ENCODE data around the gene TUBB4A. TPM values are rescaled to one million over a fixed set of nuclear protein-coding genes. Genes with fewer than 3 reads are reported as not detected.
"Not testable (repeated sequence)": the region's sequence is repeated elsewhere in the genome, so short reads cannot be mapped to it uniquely, and the experiment has no call there.

The TUBB4A gene
- total RNA-seq (2014; rRNA removed; shearing (Covaris generic)), result not detected in 2 replicates

DNA sequence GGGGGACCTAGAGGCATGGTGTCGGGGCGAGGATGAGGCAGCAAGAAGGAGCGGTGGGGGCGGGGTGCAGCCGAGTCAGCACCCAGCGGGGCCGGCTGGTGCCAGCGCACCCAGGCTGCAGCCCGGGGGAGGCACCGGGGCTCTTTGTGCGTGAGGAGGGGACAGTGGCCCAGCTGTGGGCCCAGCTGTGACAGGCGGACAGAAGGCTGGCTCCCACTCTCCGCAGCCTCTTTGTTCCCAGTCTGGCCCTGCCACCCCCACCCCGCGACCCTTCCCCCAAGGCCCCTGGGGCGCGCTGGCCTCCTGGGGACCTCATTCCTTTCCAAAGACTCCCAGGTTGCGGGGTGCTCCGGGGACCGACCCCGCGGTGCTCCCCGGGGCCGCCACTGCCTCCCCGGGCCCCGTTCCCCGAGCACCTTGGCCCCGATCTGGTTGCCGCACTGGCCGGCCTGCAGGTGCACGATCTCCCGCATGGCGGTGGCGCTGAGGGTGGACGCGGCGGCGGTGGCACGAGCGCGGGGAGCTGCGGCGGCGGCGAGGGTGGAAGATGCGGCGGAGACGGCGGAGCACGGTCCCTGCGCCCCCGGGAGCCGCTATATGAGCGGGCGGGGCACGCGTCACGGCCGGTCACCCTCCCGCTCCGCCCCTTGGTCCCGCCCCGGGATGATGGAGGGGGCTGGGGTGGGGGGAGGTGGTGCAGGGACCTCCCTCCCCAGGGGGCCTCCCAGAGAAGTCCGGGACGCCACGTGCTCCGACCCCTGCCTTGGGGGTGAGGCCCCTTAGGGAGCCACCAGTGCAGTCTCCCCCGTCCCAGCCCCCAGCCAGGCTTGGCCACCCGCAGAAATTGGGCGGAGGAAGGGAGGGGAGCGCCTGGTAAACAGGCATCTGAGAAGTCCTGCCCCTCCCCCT, at the start of gene TUBB4A:
Gene TUBB4A, minus strand, starts transcription at position 570 of the 909 bp plus-strand sequence. Its CDS starts 97 bp downstream, at position 473.
- H3K9me3 ChIP-seq (replicated peaks), result no peaks in the 10 kb centered on the region
- no peaks in the 10 kb centered on the region for H3K4me1 ChIP-seq (replicated peaks)
- H3K4me3 ChIP-seq, result no peak within 1 kb of the TSS
- no peak for DNase-seq (ENCODE audit: low read depth in 1 of 2, low spot score in 2 of 2)
- H3K27me3 ChIP-seq (replicated peaks), result peaks cover 18% of the 10 kb centered on the region
- H3K27ac ChIP-seq, result no peak within 1 kb of the TSS
- no peaks in the 10 kb centered on the region for H3K36me3 ChIP-seq

DNA sequence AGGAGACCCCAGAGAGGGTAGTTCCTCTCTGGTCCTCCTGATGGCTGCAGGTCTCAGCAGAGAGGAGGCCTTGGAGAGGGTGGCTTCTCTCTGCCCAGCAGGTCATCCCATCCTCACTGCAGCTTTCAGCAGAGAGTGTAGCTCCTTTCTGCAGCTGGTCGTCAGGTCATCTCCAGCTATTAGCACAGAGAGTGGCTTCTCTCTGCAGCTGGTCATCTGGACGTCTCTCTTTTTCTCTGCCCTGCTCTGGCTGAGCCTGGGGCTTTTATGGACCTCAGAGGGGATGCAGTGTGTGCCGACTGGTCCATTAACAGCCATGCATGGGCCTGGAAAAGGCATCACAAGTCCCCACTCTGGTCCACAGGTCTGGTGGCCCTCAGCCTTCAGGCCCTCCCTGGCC, 49.0 kb upstream of the TUBB4A start:
- no peaks in the 10 kb centered on the region for H3K27me3 ChIP-seq (replicated peaks)
- H3K27ac ChIP-seq, result no peak overlapping the region
- no peaks in the 10 kb centered on the region for H3K9me3 ChIP-seq (replicated peaks)
- peaks cover 16% of the 10 kb centered on the region for H3K4me1 ChIP-seq (replicated peaks)
- H3K4me3 ChIP-seq, result no peak overlapping the region
- no peak for DNase-seq (ENCODE audit: low read depth in 1 of 2, low spot score in 2 of 2)
- H3K36me3 ChIP-seq, result no peaks in the 10 kb centered on the region

DNA sequence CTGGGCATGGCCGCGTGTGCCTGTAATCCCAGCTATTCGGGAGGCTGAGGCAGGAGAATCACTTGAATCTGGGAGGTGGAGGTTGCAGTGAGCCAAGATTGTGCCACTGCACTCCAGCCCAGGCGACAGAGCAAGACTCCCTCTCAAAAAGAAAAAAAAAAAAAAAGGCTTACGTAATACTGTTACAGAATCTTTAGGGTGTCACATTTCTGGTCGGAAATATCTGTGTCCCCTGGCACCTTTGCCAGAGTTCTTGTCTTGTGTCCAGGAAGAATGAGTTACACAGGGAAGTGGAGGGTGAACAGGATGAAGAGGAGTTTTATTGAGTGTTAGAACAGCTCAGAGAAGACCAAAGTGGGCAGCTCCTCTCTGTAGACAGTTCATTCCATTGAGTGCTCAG, 48.6 kb upstream of the TUBB4A start:
- not testable (repeated sequence) for H3K27me3 ChIP-seq (replicated peaks); DNase-seq (ENCODE audit: low read depth in 1 of 2, low spot score in 2 of 2)
- peaks cover 15% of the 10 kb centered on the region for H3K4me1 ChIP-seq (replicated peaks)

DNA sequence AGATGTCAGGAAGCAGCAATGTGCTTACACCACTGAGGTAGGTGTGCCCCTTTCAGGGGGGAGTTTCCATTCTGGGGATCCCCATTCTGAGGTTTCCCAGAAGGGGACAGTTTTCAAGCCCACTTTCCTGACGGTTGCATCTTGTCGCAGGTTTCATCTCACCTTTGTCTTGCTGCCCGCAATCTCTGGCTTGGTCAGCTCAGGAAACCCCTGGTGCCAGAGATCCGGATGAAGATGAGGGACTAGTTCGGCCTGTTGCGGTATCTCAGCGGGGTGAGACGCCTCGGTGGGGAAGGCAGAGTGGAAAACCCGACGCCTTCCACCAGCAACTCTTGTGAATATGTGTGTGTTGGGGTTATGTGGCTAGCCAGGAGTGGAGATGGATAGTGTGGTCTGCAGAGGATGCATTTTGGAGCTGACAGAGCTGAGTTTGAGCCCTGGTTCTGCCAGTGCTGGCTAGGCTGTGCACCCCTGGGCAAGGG, 41.8 kb upstream of the TUBB4A start:
- Histone ChIP-seq H3K4me3 (no peak overlapping the region), H3K36me3 (peaks cover 3% of the 10 kb centered on the region; the same call in 1 of the 2 replicates), H3K27me3 (replicated peaks) (no peaks in the 10 kb centered on the region), H3K9me3 (replicated peaks) (no peaks in the 10 kb centered on the region), H3K4me1 (replicated peaks) (peaks cover 2% of the 10 kb centered on the region; the same call in 1 of the 2 replicates), H3K27ac (no peak overlapping the region)
- no peak for DNase-seq (ENCODE audit: low read depth in 1 of 2, low spot score in 2 of 2)

More for the DNA sequence above, 48.6 kb upstream of the TUBB4A start:
- H3K36me3 ChIP-seq; H3K4me3 ChIP-seq; H3K27ac ChIP-seq; H3K9me3 ChIP-seq (replicated peaks): not testable (repeated sequence)

DNA sequence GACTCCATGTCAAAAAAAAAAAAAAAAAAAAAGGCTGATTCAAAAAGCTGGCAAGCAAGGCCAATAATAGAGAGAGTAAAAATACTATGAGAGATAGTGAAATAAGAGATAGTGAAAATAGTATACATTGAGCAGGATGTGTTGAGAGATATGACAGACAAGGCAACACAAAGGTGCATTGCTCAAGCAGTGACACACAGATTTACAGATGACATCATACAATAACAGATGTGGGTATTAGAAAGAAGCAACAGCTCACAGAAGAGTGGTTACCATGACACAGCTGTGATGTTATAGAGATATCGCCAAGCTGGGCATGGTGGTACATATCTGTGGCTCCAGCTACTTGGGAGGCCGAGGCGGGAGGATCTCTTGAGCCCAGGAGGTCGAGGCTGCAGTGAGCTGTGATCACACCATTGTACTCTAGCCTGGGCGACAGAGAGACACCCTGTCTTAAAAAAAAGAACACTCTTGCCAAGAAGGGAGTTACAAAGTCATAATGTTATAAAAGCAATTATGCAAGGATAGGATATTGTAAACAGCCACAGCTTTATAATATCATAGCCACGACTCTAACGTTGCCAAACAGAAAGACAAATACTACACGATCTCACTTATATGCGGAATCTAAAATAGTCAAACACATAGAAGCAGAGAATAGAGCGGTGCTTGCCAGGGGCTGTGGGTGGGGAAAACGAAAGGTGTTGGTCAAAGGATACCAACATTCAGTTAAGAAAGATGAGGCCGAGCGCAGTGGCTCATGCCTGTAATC, 39.0 kb upstream of the TUBB4A start:
- H3K9me3 ChIP-seq (replicated peaks), result no peaks in the 10 kb centered on the region
- peaks cover 12% of the 10 kb centered on the region for H3K36me3 ChIP-seq
- H3K4me1 ChIP-seq (replicated peaks), result peaks cover 13% of the 10 kb centered on the region
- no peak overlapping the region for H3K4me3 ChIP-seq
- H3K27ac ChIP-seq, result no peak overlapping the region
- DNase-seq (ENCODE audit: low read depth in 1 of 2, low spot score in 2 of 2), result no peak
- H3K27me3 ChIP-seq (replicated peaks), result no peaks in the 10 kb centered on the region

DNA sequence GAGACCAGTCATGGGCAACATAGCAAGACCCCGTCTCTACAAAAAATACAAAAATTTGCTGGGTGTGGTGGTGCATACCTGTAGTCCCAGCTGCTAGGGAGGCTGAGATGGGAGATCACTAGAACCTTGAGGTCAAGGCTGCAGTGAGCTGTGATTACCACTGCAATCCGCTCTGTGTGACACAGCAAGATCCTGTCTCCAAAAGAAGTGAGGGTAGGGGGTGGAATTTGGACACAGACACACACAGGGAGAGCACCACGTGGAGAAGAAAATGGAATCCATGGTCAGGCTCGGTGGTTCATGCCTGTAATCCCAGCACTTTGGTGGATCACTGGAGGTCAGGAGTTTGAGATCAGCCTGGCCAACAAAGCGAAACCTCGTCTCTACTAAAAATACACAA, 37.4 kb upstream of the TUBB4A start:
- Histone ChIP-seq H3K4me1 (replicated peaks) (peaks cover 13% of the 10 kb centered on the region), H3K27me3 (replicated peaks) (no peaks in the 10 kb centered on the region), H3K36me3 (peaks cover 25% of the 10 kb centered on the region), H3K27ac (no peak overlapping the region), H3K4me3 (no peak overlapping the region), H3K9me3 (replicated peaks) (no peaks in the 10 kb centered on the region)
- no peak for DNase-seq (ENCODE audit: low read depth in 1 of 2, low spot score in 2 of 2)

DNA sequence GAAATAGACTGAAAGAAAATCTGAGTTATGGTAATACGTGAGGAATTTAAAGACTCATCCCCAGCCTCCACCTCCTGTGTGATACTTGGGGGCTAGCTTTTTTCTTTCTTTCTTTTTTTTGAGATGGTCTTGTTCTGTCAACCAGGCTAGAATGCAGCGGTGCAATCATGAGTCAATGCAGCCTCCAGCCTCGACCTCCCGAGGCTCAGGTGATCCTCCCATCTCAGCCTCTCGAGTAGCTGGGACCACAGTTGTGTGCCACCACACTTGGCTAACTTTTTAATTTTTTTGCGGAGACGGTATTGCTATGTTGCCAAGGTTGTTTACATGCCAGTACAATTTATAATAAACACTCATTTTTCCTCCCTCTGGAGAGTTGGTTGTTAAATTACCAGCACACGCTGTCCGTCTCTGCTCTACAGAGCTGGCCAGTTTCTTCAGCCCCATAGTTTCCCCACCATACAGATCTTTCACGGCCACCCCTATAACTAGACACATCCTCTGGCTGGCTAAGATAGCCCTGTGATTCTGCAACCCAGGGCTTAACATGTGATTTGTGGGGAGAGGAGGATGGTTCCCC, 33.5 kb upstream of the TUBB4A start:
- Histone ChIP-seq H3K4me3 (no peak overlapping the region), H3K27ac (no peak overlapping the region), H3K4me1 (replicated peaks) (peaks cover 27% of the 10 kb centered on the region), H3K36me3 (peaks cover 31% of the 10 kb centered on the region), H3K9me3 (replicated peaks) (no peaks in the 10 kb centered on the region), H3K27me3 (replicated peaks) (no peaks in the 10 kb centered on the region)
- DNase-seq (ENCODE audit: low read depth in 1 of 2, low spot score in 2 of 2), result no peak

DNA sequence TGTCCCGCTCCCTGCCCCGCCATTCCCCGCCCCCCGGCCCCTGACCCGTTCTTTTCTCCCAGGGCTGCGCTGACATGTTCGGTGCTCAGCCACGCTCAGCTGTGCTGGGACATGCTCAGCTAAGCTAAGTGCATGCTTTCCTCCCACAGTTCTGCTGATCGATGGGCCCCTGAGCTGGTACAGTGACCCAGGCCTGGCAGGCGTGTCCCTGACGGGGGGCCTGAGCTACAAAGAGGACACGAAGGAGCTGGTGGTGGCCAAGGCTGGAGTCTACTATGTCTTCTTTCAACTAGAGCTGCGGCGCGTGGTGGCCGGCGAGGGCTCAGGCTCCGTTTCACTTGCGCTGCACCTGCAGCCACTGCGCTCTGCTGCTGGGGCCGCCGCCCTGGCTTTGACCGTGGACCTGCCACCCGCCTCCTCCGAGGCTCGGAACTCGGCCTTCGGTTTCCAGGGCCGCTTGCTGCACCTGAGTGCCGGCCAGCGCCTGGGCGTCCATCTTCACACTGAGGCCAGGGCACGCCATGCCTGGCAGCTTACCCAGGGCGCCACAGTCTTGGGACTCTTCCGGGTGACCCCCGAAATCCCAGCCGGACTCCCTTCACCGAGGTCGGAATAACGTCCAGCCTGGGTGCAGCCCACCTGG, 32.5 kb upstream of the TUBB4A start:
- H3K4me3 ChIP-seq, result no peak overlapping the region
- peaks cover 33% of the 10 kb centered on the region for H3K4me1 ChIP-seq (replicated peaks)
- no peak for DNase-seq (ENCODE audit: low read depth in 1 of 2, low spot score in 2 of 2)
- peaks cover 31% of the 10 kb centered on the region for H3K36me3 ChIP-seq
- no peaks in the 10 kb centered on the region for H3K27me3 ChIP-seq (replicated peaks)
- no peak overlapping the region for H3K27ac ChIP-seq
- no peaks in the 10 kb centered on the region for H3K9me3 ChIP-seq (replicated peaks)

DNA sequence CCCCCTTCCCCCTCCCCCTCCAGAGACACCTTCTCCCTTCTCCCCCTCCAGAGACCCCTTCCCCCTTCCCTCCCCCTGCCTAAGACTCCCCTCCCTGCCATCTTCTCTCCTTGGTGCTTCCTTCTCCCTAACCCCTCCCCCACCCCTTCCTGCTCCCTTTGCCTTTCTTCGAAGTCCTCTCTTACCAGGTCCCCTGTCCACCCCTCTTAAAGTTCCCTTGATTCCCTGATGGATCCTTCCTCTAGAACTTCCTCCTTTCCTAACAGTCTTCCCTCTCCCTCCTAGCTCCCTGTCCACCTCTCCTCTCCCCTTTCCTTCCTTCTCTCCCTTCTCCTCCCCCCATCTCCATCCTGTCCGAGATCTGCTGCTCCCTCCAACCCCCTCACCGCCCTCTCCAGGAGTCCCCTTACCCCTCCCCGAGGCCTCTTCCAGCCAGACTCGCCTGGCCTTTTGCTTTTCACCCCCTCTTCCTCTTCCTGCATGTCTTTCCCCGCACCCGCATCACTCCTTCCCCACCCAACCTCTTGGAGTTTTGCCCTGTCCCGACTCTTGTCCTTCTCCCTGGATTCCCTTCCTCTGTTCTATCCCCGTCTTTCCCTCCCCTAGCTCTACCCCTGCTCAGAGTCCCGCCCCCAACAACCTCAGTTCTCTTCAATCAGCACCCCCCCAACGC, 31.8 kb upstream of the TUBB4A start:
- H3K4me3 ChIP-seq, result no peak overlapping the region
- H3K36me3 ChIP-seq, result peaks cover 28% of the 10 kb centered on the region
- peaks cover 31% of the 10 kb centered on the region for H3K4me1 ChIP-seq (replicated peaks)
- no peaks in the 10 kb centered on the region for H3K9me3 ChIP-seq (replicated peaks)
- H3K27ac ChIP-seq, result no peak overlapping the region
- no peaks in the 10 kb centered on the region for H3K27me3 ChIP-seq (replicated peaks)
- no peak for DNase-seq (ENCODE audit: low read depth in 1 of 2, low spot score in 2 of 2)

DNA sequence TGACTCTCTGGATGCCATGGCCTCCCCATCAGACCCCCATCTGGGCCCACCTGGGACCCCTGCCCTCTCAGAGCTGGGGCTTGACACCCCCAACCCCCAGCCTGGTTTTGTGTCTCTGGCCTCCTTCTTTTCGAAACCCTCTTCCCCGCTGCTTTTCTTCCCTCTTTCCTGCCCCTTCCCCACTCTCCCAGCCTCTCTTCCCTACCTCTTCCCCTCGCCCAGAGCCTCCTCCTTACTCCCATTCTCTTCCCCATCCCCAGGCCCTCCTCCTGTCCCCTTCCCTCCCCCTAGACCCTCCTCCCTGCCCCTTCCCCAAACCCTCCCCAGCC, 30.9 kb upstream of the TUBB4A start:
- H3K9me3 ChIP-seq (replicated peaks), result no peaks in the 10 kb centered on the region
- DNase-seq (ENCODE audit: low read depth in 1 of 2, low spot score in 2 of 2), result no peak
- H3K27me3 ChIP-seq (replicated peaks), result no peaks in the 10 kb centered on the region

DNA sequence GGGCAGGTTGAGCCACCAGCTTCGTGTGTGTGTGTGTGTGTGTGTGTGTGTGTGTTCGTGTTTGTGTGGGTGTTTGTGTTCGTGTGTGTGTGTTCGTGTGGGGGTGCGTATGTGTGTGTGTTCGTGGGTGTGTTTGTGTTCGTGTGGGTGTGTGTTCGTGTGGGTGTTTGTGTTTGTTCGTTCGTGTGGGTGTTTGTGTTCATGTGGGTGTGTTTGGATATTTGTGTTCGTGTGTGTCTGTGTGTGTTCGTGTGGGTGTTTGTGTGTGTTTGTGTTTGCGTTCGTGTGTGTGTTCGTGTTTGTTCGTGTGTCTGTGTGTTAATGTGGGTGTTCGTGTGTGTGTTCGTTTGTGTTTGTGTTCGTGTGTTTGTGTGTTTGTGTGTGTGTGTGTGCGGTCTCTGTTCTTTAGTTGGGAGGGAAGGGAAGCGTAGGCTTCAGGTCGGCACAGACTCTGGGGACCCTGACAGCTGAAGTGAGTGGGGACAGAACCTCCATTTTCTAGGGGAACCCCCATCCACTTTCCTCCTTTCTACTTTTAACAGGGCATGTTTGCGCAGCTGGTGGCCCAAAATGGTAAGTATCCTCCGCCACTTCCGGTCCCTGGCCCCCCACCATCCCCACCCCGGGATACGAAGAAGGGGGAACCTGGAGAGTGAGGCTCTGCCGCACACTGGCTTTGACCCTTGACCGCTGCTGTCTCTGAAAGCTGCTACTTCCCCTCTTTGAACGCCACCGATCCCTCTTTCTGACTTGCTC, 30.3 kb upstream of the TUBB4A start:
- no peak overlapping the region for H3K27ac ChIP-seq
- H3K4me3 ChIP-seq, result peak overlapping the region; percentile 60
- DNase-seq (ENCODE audit: low read depth in 1 of 2, low spot score in 2 of 2), result no peak
- no peaks in the 10 kb centered on the region for H3K27me3 ChIP-seq (replicated peaks)
- peaks cover 19% of the 10 kb centered on the region for H3K4me1 ChIP-seq (replicated peaks)
- peaks cover 28% of the 10 kb centered on the region for H3K36me3 ChIP-seq
- no peaks in the 10 kb centered on the region for H3K9me3 ChIP-seq (replicated peaks)

More for the DNA sequence above, 30.9 kb upstream of the TUBB4A start:
- no peak overlapping the region for H3K27ac ChIP-seq
- H3K36me3 ChIP-seq, result peaks cover 28% of the 10 kb centered on the region
- H3K4me3 ChIP-seq, result no peak overlapping the region
- peaks cover 23% of the 10 kb centered on the region for H3K4me1 ChIP-seq (replicated peaks)

DNA sequence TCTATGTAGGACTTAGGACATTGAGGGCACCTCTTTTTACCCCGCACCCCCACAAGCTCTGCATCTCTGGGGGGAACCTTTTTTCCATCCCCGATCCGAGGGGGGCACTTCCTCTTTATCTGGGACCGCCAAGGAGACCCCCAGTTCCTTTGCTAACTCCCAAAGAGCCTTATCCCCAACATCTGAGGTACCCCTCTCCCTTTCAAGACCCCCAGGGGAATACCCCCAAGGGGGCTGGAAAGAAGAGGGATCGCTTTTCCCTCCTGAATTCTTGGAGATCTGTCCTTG, 29.8 kb upstream of the TUBB4A start:
- Histone ChIP-seq H3K9me3 (replicated peaks) (no peaks in the 10 kb centered on the region), H3K36me3 (peaks cover 27% of the 10 kb centered on the region), H3K4me3 (peak overlapping the region; percentile 60), H3K4me1 (replicated peaks) (peaks cover 19% of the 10 kb centered on the region), H3K27ac (no peak overlapping the region), H3K27me3 (replicated peaks) (no peaks in the 10 kb centered on the region)
- DNase-seq (ENCODE audit: low read depth in 1 of 2, low spot score in 2 of 2), result no peak

All from SJSA1 (cell line).